Fibroblast of pulmonary artery (primary cell): ENCODE data around the gene MFN2.
"Not testable (repeated sequence)": the region's sequence is repeated elsewhere in the genome, so short reads cannot be mapped to it uniquely, and the experiment has no call there.

Experiments
- DNase-seq: peaks from one replicate; pipeline ENCODE4 v3.0.0-alpha.2; 2010; ENCODE audit warnings: low read depth
- H3K4me3 ChIP-seq: replicated peaks from 2 replicates; pipeline ENCODE4 v1.5.1; 2011; ENCODE audit warnings: low read depth, mild to moderate bottlenecking, control low read depth, low read length, moderate library complexity
- TF ChIP-seq, protein P1 (sequence below): IDR thresholded peaks from 2 replicates; pipeline ENCODE4 v1.5.1; 2011; ENCODE audit warnings: mild to moderate bottlenecking, control low read depth, low read length, inconsistent platforms; ENCODE audit errors: missing control alignments

The MFN2 gene

DNA sequence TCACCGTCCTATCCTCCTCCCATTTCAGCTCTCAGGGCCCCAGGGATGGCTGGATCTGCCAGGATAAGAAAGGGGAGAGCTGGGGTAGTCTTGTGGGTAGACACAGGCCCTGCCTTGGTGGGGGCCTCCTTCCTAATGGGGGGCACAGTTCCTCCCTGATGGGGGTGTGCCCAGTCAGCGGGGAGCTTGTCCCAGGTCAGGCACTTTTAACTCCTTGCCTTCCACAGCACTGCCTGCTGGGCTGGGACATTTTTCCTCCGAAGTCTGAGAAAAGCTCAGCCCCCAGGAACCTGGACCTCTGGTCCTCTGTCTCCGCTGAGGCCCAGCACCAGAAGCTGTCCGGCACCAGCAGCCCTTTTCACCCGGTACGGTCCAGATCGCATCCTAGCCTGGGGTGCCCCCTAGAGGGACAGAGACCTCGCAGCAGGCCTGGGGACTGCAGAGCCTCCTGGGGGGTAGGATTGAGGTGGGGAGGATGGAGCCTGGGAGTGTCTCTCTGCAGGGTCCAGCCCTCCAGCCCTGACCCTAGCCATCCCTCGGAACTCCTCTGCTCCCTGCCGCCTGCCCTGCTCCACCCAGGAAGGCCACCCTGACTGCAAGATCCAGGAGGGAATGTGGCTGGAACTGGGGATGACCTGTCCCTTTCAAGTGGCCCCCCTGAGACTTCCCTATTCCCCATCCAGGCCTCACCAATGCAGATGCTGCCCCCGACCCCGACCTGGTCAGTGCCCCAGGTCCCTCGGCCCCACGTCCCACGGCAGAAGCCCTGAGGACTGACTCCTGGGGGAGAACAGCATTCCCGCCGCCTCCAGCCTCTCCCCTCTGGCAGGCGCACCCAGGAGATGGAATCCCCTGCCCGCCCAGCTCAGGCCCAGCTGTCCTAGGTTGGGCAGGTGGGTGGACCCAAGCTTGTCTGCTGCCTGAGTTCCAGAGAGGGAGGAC is 51.1 kb downstream of the MFN2 start:
- peak; percentile 38 for DNase-seq
- H3K4me3 ChIP-seq, result no peak overlapping the region
- TF ChIP-seq, protein P1, sequence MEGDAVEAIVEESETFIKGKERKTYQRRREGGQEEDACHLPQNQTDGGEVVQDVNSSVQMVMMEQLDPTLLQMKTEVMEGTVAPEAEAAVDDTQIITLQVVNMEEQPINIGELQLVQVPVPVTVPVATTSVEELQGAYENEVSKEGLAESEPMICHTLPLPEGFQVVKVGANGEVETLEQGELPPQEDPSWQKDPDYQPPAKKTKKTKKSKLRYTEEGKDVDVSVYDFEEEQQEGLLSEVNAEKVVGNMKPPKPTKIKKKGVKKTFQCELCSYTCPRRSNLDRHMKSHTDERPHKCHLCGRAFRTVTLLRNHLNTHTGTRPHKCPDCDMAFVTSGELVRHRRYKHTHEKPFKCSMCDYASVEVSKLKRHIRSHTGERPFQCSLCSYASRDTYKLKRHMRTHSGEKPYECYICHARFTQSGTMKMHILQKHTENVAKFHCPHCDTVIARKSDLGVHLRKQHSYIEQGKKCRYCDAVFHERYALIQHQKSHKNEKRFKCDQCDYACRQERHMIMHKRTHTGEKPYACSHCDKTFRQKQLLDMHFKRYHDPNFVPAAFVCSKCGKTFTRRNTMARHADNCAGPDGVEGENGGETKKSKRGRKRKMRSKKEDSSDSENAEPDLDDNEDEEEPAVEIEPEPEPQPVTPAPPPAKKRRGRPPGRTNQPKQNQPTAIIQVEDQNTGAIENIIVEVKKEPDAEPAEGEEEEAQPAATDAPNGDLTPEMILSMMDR, result peak; percentile 58

DNA sequence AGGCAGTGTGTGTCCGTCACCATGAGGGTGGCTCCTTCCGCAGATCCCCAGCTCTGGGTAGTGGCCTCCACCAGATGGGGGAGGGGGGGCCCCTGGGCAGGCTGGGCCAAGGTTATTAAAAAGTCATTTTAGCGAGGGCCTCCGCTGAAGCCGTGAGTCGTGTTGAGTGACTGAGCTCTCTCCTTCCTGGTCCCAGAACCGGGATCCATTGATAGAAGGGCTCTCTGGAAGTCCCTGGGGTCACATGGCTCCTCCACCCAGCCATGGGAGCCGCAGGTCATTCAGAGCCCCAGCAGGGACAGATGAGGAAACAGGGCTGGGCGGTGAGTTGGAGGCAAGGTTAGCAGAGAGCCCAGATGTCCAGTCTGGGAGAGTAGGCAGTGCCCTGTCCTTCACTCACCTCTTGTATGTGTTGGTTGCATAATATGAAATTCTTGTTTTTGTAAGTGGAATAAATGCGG is 51.9 kb downstream of the MFN2 start:
- DNase-seq, result no peak
- no peak overlapping the region for H3K4me3 ChIP-seq
- TF ChIP-seq, protein P1, result no peak

DNA sequence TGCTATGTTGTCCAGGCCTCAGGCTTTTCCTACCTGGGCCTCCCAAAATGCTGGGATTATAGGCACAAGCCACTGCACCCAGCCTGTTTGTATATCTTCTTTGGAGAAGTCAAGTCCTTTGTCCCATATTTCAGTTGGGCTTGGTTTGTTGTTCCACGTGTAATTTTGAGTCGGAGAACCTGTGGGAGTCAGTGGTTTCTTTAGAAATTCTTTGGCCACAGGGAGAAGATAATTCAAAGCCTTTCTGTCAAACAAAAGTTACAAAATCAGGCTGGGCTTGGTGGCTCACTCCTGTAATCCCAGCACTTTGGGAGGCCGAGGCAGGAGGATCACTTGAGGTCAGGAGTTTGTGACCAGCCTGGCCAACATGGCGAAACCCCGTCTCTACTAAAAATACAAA is 53.2 kb downstream of the MFN2 start:
- DNase-seq, result peak; percentile 41

DNA sequence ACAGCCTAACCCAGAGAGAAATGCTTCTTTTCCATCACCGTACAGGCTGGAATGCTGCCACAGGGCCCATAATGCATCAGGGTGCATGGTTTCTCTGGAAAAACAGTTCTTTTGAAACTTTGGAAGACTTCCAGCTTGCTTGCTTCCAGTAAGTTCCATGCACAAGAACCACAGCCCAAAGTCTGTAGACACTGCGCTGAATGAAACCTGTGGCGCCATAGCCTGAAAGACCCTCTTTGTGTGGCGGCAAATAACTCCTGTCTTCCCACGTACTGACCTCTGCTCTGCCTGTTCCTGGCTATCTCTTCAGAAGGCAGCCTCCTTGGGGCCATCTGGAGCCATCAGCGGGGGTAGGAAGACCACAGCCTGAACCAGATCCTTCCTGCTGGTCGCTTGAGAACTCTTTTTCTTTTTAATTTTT is 54.1 kb downstream of the MFN2 start:
- TF ChIP-seq, protein P1, result no peak
- DNase-seq, result peak; percentile 78
- no peak overlapping the region for H3K4me3 ChIP-seq

More for the DNA sequence above, 53.2 kb downstream of the MFN2 start:
- H3K4me3 ChIP-seq, result not testable (repeated sequence)

DNA sequence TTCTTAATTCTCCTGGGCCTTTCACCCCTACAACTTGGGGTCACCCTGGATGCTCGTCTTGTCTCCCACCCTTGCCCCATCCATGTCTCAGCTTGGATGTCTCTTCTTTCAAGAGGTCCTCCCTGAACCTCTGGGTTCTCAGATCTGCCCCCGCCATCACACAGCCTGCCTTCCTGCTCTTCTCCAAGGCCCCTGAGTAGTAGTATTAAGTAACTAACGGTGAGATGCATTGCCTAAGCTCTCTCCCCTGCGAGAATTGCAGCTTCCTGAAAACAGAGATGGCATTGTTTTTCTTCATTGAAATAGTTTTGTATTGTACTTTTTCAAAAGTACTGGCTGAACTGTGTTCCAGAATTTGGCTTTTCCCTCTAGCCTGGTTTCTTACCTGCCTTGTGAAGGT is 55.1 kb downstream of the MFN2 start:
- no peak overlapping the region for H3K4me3 ChIP-seq
- TF ChIP-seq, protein P1, result no peak
- DNase-seq, result peak; percentile 42

DNA sequence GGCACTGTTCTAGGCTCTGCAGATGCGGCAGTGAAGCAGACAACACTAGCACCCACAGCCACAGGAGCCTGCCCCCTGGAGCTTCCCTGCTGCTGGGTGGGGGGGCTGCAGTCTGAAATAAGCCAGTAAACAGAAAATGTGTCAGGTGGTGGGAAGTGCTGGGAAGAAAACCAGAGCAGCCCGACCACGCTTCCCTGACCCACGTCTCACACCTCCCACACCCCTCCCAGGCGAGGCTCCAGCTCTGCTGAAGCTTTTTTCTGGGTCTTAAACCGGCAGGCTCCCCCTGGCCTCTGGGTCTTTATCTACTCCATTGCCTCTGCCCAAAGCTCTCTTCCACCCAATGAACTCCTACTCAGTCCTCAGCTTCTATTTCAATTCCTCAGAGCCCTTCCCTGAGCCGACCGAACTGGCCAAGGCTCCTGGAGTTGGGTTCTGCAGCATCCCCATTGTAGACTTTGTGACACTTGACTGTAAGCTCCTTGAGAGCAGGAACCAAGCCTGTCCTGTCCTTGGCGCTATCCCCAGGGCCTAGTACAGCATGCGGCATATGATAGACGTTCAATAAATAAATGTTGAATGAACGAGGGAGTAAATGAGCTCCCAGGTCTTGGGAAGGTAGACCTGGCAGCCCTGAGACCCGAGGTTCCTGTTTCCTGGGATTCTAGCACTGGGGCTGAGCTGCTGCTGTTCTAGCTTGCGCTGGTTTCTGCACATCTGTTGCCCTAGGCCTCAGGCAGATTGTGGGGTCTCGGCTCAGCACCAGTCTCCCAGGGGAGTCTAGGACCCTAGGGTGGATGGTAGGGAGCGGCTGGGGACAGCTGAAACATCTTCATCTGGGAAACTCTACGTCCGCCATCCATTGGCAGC is 57.5 kb downstream of the MFN2 start:
- TF ChIP-seq, protein P1, result no peak
- no peak overlapping the region for H3K4me3 ChIP-seq
- DNase-seq, result no peak
